ENCODE measurements around the gene MAGI2. TPM values are rescaled to one million over a fixed set of nuclear protein-coding genes. Genes with fewer than 3 reads are reported as not detected.

MAGI2 gene
- total and polyA plus RNA-seq, 2 of the 13 experiments (the other 11 are each of a cell fraction or from before 2014, with no cell fraction given): 1.5 to 3.8 TPM

DNA sequence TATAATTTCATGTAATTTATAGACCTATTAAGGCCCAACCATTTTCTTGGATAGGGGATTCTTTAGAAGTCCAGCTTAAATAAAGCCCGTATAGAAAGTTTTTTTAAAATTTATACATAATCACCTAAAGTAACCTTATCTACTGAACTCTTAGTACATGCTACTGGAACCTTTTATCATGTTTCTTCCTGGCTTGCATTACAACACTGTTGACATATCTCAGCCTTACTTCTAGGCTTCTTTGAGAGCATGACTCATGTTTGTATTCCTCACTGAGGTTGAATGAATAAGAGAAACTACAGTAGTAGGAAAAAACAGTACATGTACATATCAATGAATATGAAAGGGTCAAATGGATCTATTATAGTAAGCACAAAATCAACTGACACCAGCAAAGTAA, 8.2 kb upstream of the MAGI2 start (continued):
- TF ChIP-seq ZNF543 (CRISPR knock-in tag; IDR thresholded peaks at IDR 0.05) (no peak), HOXA7 (CRISPR knock-in tag; IDR thresholded peaks at IDR 0.05) (no peak), ZNF564 (CRISPR knock-in tag; IDR thresholded peaks at IDR 0.05) (no peak), NFIB (CRISPR knock-in tag; IDR thresholded peaks at IDR 0.05; ENCODE audit: borderline replicate concordance) (no peak), ZKSCAN8 (CRISPR knock-in tag; IDR thresholded peaks at IDR 0.05; ENCODE audit: borderline replicate concordance) (peak; percentile 47; the same call in 1 of the 2 replicates), CBX5 (CRISPR knock-in tag; IDR thresholded peaks at IDR 0.05; ENCODE audit: borderline replicate concordance) (no peak), ZNF891 (CRISPR knock-in tag; IDR thresholded peaks at IDR 0.05) (no peak), YY1 (IDR thresholded peaks at IDR 0.05; ENCODE audit: insufficient read depth, insufficient replicate concordance, low read depth, low read length) (no peak), TOE1 (CRISPR knock-in tag; IDR thresholded peaks at IDR 0.05) (no peak), ZNF670 (CRISPR knock-in tag; IDR thresholded peaks at IDR 0.05; ENCODE audit: borderline replicate concordance) (no peak), TAF15 (IDR thresholded peaks at IDR 0.05; ENCODE audit: low read depth, low read length, poor library complexity, severe bottlenecking) (no peak), GATAD2A (CRISPR knock-in tag; IDR thresholded peaks at IDR 0.05) (peak; percentile 94), ARNTL (CRISPR knock-in tag; IDR thresholded peaks at IDR 0.05) (no peak), ZNF234 (CRISPR knock-in tag; conservative IDR thresholded peaks at IDR 0.05) (no peak), KMT2A (CRISPR knock-in tag; IDR thresholded peaks at IDR 0.05) (no peak), GATA4 (IDR thresholded peaks at IDR 0.05; ENCODE audit: borderline replicate concordance, low read depth) (peak; percentile 68; the same call in 1 of the 2 replicates), ZBTB20 (CRISPR knock-in tag; IDR thresholded peaks at IDR 0.05; ENCODE audit: borderline replicate concordance, low read depth) (no peak), ZNF614 (CRISPR knock-in tag; IDR thresholded peaks at IDR 0.05; ENCODE audit: borderline replicate concordance) (no peak), EZH2 (conservative IDR thresholded peaks at IDR 0.05; ENCODE audit: low read depth, low read length) (no peak), CREB1 (IDR thresholded peaks at IDR 0.05) (no peak), CREB1 (CRISPR knock-in tag; IDR thresholded peaks at IDR 0.05) (peak; percentile 61), STAG1 (CRISPR knock-in tag; IDR thresholded peaks at IDR 0.05) (no peak), HOXA9 (CRISPR knock-in tag; IDR thresholded peaks at IDR 0.05; ENCODE audit: borderline replicate concordance) (no peak), ZNF24 (IDR thresholded peaks at IDR 0.05) (no peak), ZNF772 (CRISPR knock-in tag; IDR thresholded peaks at IDR 0.05) (no peak), SIN3B (IDR thresholded peaks at IDR 0.05; ENCODE audit: low read length) (no peak)
- TF ChIP-seq, protein P1, sequence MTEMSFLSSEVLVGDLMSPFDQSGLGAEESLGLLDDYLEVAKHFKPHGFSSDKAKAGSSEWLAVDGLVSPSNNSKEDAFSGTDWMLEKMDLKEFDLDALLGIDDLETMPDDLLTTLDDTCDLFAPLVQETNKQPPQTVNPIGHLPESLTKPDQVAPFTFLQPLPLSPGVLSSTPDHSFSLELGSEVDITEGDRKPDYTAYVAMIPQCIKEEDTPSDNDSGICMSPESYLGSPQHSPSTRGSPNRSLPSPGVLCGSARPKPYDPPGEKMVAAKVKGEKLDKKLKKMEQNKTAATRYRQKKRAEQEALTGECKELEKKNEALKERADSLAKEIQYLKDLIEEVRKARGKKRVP (CRISPR knock-in tag; IDR thresholded peaks at IDR 0.05): no peak
- TF ChIP-seq, protein P2, sequence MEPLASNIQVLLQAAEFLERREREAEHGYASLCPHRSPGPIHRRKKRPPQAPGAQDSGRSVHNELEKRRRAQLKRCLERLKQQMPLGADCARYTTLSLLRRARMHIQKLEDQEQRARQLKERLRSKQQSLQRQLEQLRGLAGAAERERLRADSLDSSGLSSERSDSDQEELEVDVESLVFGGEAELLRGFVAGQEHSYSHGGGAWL (CRISPR knock-in tag; IDR thresholded peaks at IDR 0.05): no peak
- TF ChIP-seq, protein P3, sequence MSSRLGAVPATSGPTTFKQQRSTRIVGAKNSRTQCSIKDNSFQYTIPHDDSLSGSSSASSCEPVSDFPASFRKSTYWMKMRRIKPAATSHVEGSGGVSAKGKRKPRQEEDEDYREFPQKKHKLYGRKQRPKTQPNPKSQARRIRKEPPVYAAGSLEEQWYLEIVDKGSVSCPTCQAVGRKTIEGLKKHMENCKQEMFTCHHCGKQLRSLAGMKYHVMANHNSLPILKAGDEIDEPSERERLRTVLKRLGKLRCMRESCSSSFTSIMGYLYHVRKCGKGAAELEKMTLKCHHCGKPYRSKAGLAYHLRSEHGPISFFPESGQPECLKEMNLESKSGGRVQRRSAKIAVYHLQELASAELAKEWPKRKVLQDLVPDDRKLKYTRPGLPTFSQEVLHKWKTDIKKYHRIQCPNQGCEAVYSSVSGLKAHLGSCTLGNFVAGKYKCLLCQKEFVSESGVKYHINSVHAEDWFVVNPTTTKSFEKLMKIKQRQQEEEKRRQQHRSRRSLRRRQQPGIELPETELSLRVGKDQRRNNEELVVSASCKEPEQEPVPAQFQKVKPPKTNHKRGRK (CRISPR knock-in tag; IDR thresholded peaks at IDR 0.05): no peak
- TF ChIP-seq, protein P4, sequence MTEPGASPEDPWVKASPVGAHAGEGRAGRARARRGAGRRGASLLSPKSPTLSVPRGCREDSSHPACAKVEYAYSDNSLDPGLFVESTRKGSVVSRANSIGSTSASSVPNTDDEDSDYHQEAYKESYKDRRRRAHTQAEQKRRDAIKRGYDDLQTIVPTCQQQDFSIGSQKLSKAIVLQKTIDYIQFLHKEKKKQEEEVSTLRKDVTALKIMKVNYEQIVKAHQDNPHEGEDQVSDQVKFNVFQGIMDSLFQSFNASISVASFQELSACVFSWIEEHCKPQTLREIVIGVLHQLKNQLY (CRISPR knock-in tag; IDR thresholded peaks at IDR 0.05): peak; percentile 52; the same call in 1 of the 2 replicates
